Mesenchymal stem cell (in vitro differentiated cells and primary cell): ENCODE measurements around the gene DPM2. TPM values are rescaled to one million over a fixed set of nuclear protein-coding genes. Genes with fewer than 3 reads are reported as not detected.
A peak's percentile ranks its signal among the peaks of the same experiment; 100 is the strongest.

Source experiments
- DNase-seq: peaks from one replicate; pipeline ENCODE4 v3.0.0-alpha.2; 2013
- H2AFZ ChIP-seq: one replicate; pipeline ENCODE4 v1.6.1; 2013; ENCODE audit warnings: low read depth, mild to moderate bottlenecking, control low read depth, inconsistent platforms, low read length, moderate library complexity
- H2AK5ac ChIP-seq: 2 replicates; pipeline ENCODE4 v1.6.1; 2013; ENCODE audit warnings: low read length, moderate library complexity, mild to moderate bottlenecking, inconsistent platforms; ENCODE audit not compliant: severe bottlenecking
- H2BK120ac ChIP-seq: one replicate; pipeline ENCODE4 v1.6.1; 2013; ENCODE audit warnings: low read depth, mild to moderate bottlenecking, inconsistent platforms, low read length, moderate library complexity
- H2BK12ac ChIP-seq, 2 experiments: one replicate each; pipeline ENCODE4 v1.6.1; 2013; ENCODE audit warnings: inconsistent platforms in 2 of 2, low read length in 2 of 2, mild to moderate bottlenecking in 2 of 2, moderate library complexity in 2 of 2, control low read depth in 1 of 2
- H2BK15ac ChIP-seq: one replicate; pipeline ENCODE4 v1.6.1; 2013; ENCODE audit warnings: mild to moderate bottlenecking, low read depth, inconsistent platforms; ENCODE audit not compliant: poor library complexity, severe bottlenecking
- H2BK5ac ChIP-seq: 2 replicates; pipeline ENCODE4 v1.6.1; 2013; ENCODE audit warnings: low read depth, mild to moderate bottlenecking, low read length, control low read depth, inconsistent platforms; ENCODE audit not compliant: poor library complexity, severe bottlenecking
- H3K14ac ChIP-seq, 2 experiments: one replicate each; pipeline ENCODE4 v1.6.1; 2013; ENCODE audit warnings: inconsistent platforms in 2 of 2, low read length in 2 of 2, control low read depth in 1 of 2, mild to moderate bottlenecking in 1 of 2, moderate library complexity in 1 of 2
- H3K18ac ChIP-seq, 2 experiments: one replicate each; pipeline ENCODE4 v1.6.1; 2013; ENCODE audit warnings: inconsistent platforms in 2 of 2, low read length in 2 of 2, control low read depth in 1 of 2, low read depth in 1 of 2, mild to moderate bottlenecking in 1 of 2
- H3K23ac ChIP-seq, 2 experiments: one replicate each; pipeline ENCODE4 v1.6.1; 2013; ENCODE audit warnings: inconsistent platforms in 2 of 2, low read length in 2 of 2, mild to moderate bottlenecking in 2 of 2, moderate library complexity in 2 of 2, control low read depth in 1 of 2
- H3K27ac ChIP-seq: 2 replicates; pipeline ENCODE4 v1.5.1; 2013; ENCODE audit warnings: mild to moderate bottlenecking, moderate library complexity, low read length, control low read depth, inconsistent platforms; ENCODE audit not compliant: poor library complexity, severe bottlenecking
- H3K27me3 ChIP-seq, 2 experiments: 2 replicates each; pipeline versions ENCODE4 v1.6.1 to v1.7.0; 2013; ENCODE audit warnings: low read length in 2 of 2, mild to moderate bottlenecking in 2 of 2, moderate library complexity in 2 of 2, control low read depth in 1 of 2, inconsistent platforms in 1 of 2; ENCODE audit not compliant: control insufficient read depth in 1 of 2, insufficient read depth in 1 of 2
- H3K36me3 ChIP-seq, 2 experiments: 2 replicates each; pipeline versions ENCODE4 v1.6.1 to v1.7.0; 2013; ENCODE audit warnings: low read length in 2 of 2, control low read depth in 1 of 2, inconsistent platforms in 1 of 2, low read depth in 1 of 2, mild to moderate bottlenecking in 1 of 2; ENCODE audit not compliant: insufficient read depth in 2 of 2, control insufficient read depth in 1 of 2
- H3K4ac ChIP-seq, 2 experiments: one replicate each; pipeline ENCODE4 v1.6.1; 2013; ENCODE audit warnings: inconsistent platforms in 2 of 2, low read length in 2 of 2, mild to moderate bottlenecking in 2 of 2, moderate library complexity in 2 of 2, control low read depth in 1 of 2, low read depth in 1 of 2
- H3K4me1 ChIP-seq: 2 replicates; pipeline ENCODE4 v1.6.1; 2013; ENCODE audit warnings: low read depth, low read length, control low read depth; ENCODE audit not compliant: control insufficient read depth, insufficient read depth
- H3K4me2 ChIP-seq: 2 replicates; pipeline ENCODE4 v1.6.1; 2013; ENCODE audit warnings: low read length, mild to moderate bottlenecking, inconsistent platforms; ENCODE audit not compliant: poor library complexity, severe bottlenecking
- H3K4me3 ChIP-seq, 2 experiments: 2 replicates each; pipeline versions ENCODE4 v1.5.1 to v1.7.0; 2013; ENCODE audit warnings: low read length in 2 of 2, mild to moderate bottlenecking in 2 of 2, control low read depth in 1 of 2, low read depth in 1 of 2; ENCODE audit not compliant: insufficient read depth in 1 of 2
- H3K79me1 ChIP-seq: replicated peaks from 2 replicates; pipeline ENCODE4 v1.6.1; 2013; ENCODE audit warnings: mild to moderate bottlenecking, control low read depth, low read length, inconsistent platforms; ENCODE audit not compliant: poor library complexity, severe bottlenecking
- H3K9ac ChIP-seq: 2 replicates; pipeline ENCODE4 v1.7.0; 2013; ENCODE audit warnings: mild to moderate bottlenecking, low read length, moderate library complexity
- H3K9me3 ChIP-seq: 2 replicates; pipeline ENCODE4 v1.7.0; 2013; ENCODE audit warnings: mild to moderate bottlenecking, low read length; ENCODE audit not compliant: control insufficient read depth
- H4K8ac ChIP-seq: one replicate; pipeline ENCODE4 v1.6.1; 2013; ENCODE audit warnings: inconsistent platforms, mild to moderate bottlenecking, low read length, moderate library complexity
- H4K91ac ChIP-seq: one replicate; pipeline ENCODE4 v1.6.1; 2013; ENCODE audit warnings: mild to moderate bottlenecking, low read length, inconsistent platforms
- WGBS: methylation state at CpG from one replicate; pipeline ENCODE4 v1.1.7; 2013; ENCODE audit warnings: mixed read lengths; 5-methylcytosine and 5-hydroxymethylcytosine counted together
- polyA plus RNA-seq, 2 experiments: library from polyadenylated mRNA; stranded (reverse); fragments of 200-250 nt; gene quantifications; one replicate each; pipeline ENCODE4 v1.2.3, GENCODE V29; 2013

The DPM2 gene, protein sequence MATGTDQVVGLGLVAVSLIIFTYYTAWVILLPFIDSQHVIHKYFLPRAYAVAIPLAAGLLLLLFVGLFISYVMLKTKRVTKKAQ
- 29.7 TPM for polyA plus RNA-seq (2013, experiment 1 of 2)
- 30.1 TPM for polyA plus RNA-seq (2013, experiment 2 of 2)

DNA sequence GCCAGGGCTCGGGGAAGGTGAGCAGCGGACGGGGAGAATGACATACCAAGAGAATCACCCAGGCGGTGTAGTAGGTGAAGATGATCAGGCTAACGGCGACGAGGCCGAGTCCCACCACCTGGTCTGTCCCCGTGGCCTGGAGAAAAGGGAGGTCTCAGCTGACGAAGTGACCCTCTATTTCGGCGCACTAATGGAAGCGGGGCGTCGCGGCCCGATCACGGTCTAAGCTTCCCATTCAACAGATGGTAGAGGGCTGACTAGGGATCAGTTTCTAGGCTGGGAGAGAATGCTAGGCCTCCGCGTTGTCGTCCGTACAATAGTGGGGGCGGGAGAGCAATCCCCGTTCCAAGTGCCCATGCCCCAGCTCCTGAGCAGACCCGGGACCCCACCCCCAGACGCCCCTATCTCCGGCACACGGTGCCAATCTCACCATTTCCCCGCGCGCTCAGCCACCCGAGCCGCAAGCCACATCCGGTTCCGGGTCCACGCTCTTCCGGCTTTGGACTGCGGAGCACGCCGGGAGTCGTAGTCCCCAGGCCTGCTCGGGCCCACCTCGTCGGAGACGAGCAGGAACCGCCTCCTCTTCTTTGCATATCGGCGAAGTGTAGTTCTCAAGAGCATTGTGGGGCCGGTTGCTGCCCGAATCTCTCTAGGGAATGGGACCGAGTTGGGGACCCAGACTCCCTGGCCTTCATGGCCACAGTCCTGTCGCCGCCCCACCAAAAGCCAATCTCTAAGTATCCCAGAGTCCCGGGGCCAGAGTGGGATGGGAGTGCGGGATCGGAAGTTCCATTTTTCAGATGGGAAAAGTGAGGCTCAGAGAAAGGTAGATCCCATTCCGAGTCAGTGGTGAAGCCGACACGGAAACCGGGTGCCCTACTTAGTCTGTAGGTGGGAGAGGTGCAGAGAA is at the start of gene DPM2:
TSS of gene DPM2 (minus strand) at position 467 of the 910 bp plus-strand sequence. CDS start at position 433, 34 bp downstream.
- peak within 1 kb of the TSS; percentile 40 to 55 for H3K18ac ChIP-seq
- no peak within 1 kb of the TSS for H2BK12ac ChIP-seq
- H3K36me3 ChIP-seq = peaks cover 31 to 38% of the 10 kb centered on the region in 2 experiments
- H3K23ac ChIP-seq = no peak within 1 kb of the TSS
- H3K9ac ChIP-seq = peak within 1 kb of the TSS; percentile 96
- peak within 1 kb of the TSS in 1 of 2 experiments; percentile 77 for H3K14ac ChIP-seq
- peak; percentile 86 for DNase-seq
- H2BK15ac ChIP-seq = no peak within 1 kb of the TSS
- H3K4me2 ChIP-seq = peak within 1 kb of the TSS; percentile 83
- peak within 1 kb of the TSS; percentile 8 for H3K27ac ChIP-seq
- 5% methylated on average over 58 of the region's 60 CpGs for WGBS
- H4K91ac ChIP-seq = peak within 1 kb of the TSS; percentile 84
- no peak within 1 kb of the TSS for H2BK120ac ChIP-seq
- H3K27me3 ChIP-seq = no peaks in the 10 kb centered on the region
- peaks cover 28% of the 10 kb centered on the region for H3K4me1 ChIP-seq
- H2AFZ ChIP-seq = peak within 1 kb of the TSS; percentile 0
- H2BK5ac ChIP-seq = peak within 1 kb of the TSS; percentile 10
- no peaks in the 10 kb centered on the region for H3K9me3 ChIP-seq
- peak within 1 kb of the TSS; percentile 37 for H2AK5ac ChIP-seq
- peaks cover 19% of the 10 kb centered on the region for H3K79me1 ChIP-seq
- H3K4me3 ChIP-seq = peak within 1 kb of the TSS; percentile 77 to 99
- H3K4ac ChIP-seq = peak within 1 kb of the TSS; percentile 40 to 88
- H4K8ac ChIP-seq = peak within 1 kb of the TSS; percentile 94

DNA sequence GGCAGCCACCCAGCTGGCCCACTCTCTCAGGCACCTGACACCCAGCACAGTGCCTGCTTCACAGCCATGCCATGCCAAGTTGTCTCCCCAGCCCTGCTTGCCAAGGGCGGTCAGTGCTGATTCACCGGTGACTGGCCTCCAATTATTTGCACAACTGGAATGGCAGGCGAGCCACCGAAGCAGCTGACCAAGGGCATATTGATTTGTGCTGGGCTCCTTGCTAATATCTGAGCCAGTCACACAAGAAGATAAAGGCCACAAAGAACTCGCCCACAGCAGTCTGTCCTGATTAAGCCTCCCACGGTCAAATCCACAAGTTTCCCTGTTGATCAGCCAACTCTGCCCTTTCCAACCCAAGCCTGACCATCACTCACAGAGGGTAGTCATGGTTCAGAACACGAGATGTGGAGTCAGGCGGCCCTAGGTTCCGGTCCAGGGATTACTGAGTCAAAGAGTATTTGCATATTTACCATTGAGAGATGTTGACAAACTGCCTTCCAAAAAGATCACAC is 49.5 kb upstream of the DPM2 start:
- H3K14ac ChIP-seq = no peak overlapping the region
- H3K79me1 ChIP-seq = no peaks in the 10 kb centered on the region
- no peak overlapping the region for H2BK120ac ChIP-seq
- H2BK12ac ChIP-seq = no peak overlapping the region
- no peak for DNase-seq
- H3K4ac ChIP-seq = no peak overlapping the region
- H2BK5ac ChIP-seq = no peak overlapping the region
- no peak overlapping the region for H3K18ac ChIP-seq
- H3K27me3 ChIP-seq = peaks cover 0 to 5% of the 10 kb centered on the region in 2 experiments
- no peak overlapping the region for H2BK15ac ChIP-seq
- no peak overlapping the region for H3K23ac ChIP-seq
- no peak overlapping the region for H3K4me2 ChIP-seq
- H3K36me3 ChIP-seq = no peaks in the 10 kb centered on the region
- H3K9me3 ChIP-seq = no peaks in the 10 kb centered on the region
- H4K91ac ChIP-seq = no peak overlapping the region
- peak overlapping the region; percentile 25 for H3K9ac ChIP-seq
- no peak overlapping the region for H4K8ac ChIP-seq
- no peak overlapping the region for H2AK5ac ChIP-seq
- WGBS = 92% methylated on average over 9 of the region's 9 CpGs
- H3K27ac ChIP-seq = no peak overlapping the region
- H3K4me3 ChIP-seq = no peak overlapping the region
- peaks cover 6% of the 10 kb centered on the region for H3K4me1 ChIP-seq
- H2AFZ ChIP-seq = no peak overlapping the region

DNA sequence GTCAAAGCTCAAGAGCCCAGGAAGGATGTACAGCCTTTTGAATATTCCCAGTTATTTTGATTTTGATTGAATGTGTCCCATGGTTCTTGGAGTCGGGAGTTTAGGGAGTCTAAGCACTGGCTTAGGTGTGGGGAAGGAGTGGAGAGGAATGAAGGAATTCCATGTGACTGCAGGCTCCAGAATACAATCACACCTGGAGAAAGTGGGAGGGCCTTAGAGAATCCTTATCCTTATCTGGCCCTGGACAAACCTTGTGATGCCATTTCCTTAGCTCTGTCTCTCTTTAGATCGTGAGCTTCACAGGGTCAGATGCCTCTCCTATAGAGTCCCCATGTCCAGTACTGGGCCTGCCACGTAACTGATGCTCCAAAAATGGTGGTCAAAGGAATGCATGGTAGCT is 47.4 kb upstream of the DPM2 start:
- Histone ChIP-seq H3K9ac (no peak overlapping the region), H3K4me2 (no peak overlapping the region), H4K8ac (no peak overlapping the region)

DNA sequence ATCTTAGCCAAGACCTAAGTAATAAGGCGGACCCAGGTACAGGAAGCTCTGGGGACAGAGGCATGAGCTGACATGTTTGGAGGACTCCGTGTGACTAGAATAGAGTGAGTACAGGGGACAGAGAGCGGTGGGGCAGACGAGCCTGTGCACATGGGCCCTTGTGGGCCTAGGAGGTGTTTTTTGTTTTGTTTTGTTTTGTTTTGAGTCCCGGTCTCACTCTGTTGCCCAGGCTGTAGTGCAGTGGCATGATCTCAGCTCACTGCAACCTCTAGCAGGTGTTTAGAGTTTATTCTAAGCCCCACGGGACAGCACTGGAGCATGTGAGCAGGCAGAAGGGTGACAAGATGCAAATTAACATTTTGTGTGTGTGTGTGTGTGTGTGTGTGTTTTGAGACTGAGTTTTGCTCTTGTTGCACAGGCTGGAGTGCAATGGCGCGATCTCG is 46.2 kb upstream of the DPM2 start:
- Histone ChIP-seq H2BK15ac (no peak overlapping the region), H4K91ac (no peak overlapping the region), H3K4me3 (no peak overlapping the region), H2AFZ (no peak overlapping the region), H2BK120ac (no peak overlapping the region), H3K27me3 (no peaks in the 10 kb centered on the region), H3K23ac (no peak overlapping the region), H3K4ac (no peak overlapping the region), H3K14ac (no peak overlapping the region), H3K27ac (no peak overlapping the region), H3K4me1 (peaks cover 18% of the 10 kb centered on the region), H3K36me3 (no peaks in the 10 kb centered on the region), H3K4me2 (no peak overlapping the region), H2AK5ac (no peak overlapping the region), H3K79me1 (peaks cover 2% of the 10 kb centered on the region), H3K9ac (no peak overlapping the region), H3K9me3 (no peaks in the 10 kb centered on the region), H4K8ac (no peak overlapping the region), H2BK5ac (no peak overlapping the region), H3K18ac (no peak overlapping the region), H2BK12ac (no peak overlapping the region)
- DNase-seq = no peak
- 93% methylated on average over 9 of the region's 9 CpGs for WGBS

More for the DNA sequence above, 47.4 kb upstream of the DPM2 start:
- Histone ChIP-seq H3K79me1 (no peaks in the 10 kb centered on the region), H3K23ac (no peak overlapping the region), H2BK120ac (no peak overlapping the region), H3K4ac (no peak overlapping the region), H3K27ac (no peak overlapping the region), H2AFZ (no peak overlapping the region), H2AK5ac (no peak overlapping the region), H3K4me3 (no peak overlapping the region), H3K27me3 (no peaks in the 10 kb centered on the region), H3K4me1 (peaks cover 9% of the 10 kb centered on the region), H3K9me3 (no peaks in the 10 kb centered on the region), H2BK15ac (no peak overlapping the region), H2BK12ac (no peak overlapping the region), H3K18ac (no peak overlapping the region), H2BK5ac (no peak overlapping the region), H3K14ac (no peak overlapping the region), H4K91ac (no peak overlapping the region), H3K36me3 (no peaks in the 10 kb centered on the region)
- 91% methylated on average over 3 of the region's 3 CpGs for WGBS
- DNase-seq = no peak
